PC-9 (cell line): ENCODE data around the gene LIN54. TPM values are rescaled to one million over a fixed set of nuclear protein-coding genes. Genes with fewer than 3 reads are reported as not detected.

Source experiments
- BruUV-seq: library from RNA; stranded (reverse); fragments of 400-500 nt; replicated peaks from 2 replicates; lab custom pipeline; 2021; lab: Mats Ljungman, UMichigan
- CTCF ChIA-PET: fragments of 300-600 bp; sonication (Branson Sonifier 250); formaldehyde crosslinking; loops from one replicate; lab custom pipeline; 2022; ENCODE audit warnings: antibody characterized with exemption; lab: Charles Lee
- POLR2A ChIA-PET: fragments of 300-600 bp; sonication (Branson Sonifier 250); formaldehyde crosslinking; loops from one replicate; lab custom pipeline; 2022; ENCODE audit warnings: antibody characterized with exemption; ENCODE audit not compliant: unreplicated experiment; lab: Charles Lee
- DNase-seq, 2 experiments: peaks; one replicate each; pipeline versions ENCODE4 v3.0.0 to v3.0.0-alpha.2; 2015 to 2022; ENCODE audit warnings: mixed read lengths in 1 of 2
- H2AFZ ChIP-seq: fragments of 200-600 bp; sonication (generic); 2 replicates; pipeline ENCODE4 v1.8.1; 2017; ENCODE audit warnings: antibody characterized with exemption
- H3F3A ChIP-seq: fragments of 200-600 bp; sonication (generic); 2 replicates; pipeline ENCODE4 v1.8.1; 2017; ENCODE audit warnings: antibody characterized with exemption, mild to moderate bottlenecking, low read depth; ENCODE audit not compliant: insufficient read depth
- H3K27ac ChIP-seq: fragments of 200-600 bp; sonication (generic); 2 replicates; pipeline ENCODE4 v1.6.1; 2016; ENCODE audit warnings: mixed run types
- H3K27me3 ChIP-seq: fragments of 200-600 bp; sonication (generic); 2 replicates; pipeline ENCODE4 v1.6.1; 2016; ENCODE audit warnings: low read depth, mixed run types; ENCODE audit not compliant: insufficient read depth
- H3K36me3 ChIP-seq: fragments of 200-600 bp; sonication (generic); 2 replicates; pipeline ENCODE4 v1.6.1; 2016; ENCODE audit warnings: low read depth, mixed run types
- H3K4me1 ChIP-seq: fragments of 200-600 bp; sonication (generic); replicated peaks from 2 replicates; pipeline ENCODE4 v1.6.1; 2016; ENCODE audit warnings: mixed run types; ENCODE audit not compliant: insufficient read depth
- H3K4me2 ChIP-seq: fragments of 200-600 bp; sonication (generic); 2 replicates; pipeline ENCODE4 v1.6.1; 2017; ENCODE audit warnings: mixed run types
- H3K4me3 ChIP-seq: fragments of 200-600 bp; sonication (generic); 2 replicates; pipeline ENCODE4 v1.6.1; 2016; ENCODE audit warnings: mixed run types
- H3K79me2 ChIP-seq: fragments of 200-600 bp; sonication (generic); 2 replicates; pipeline ENCODE4 v1.6.1; 2017; ENCODE audit warnings: low read depth, mixed run types
- H3K9me2 ChIP-seq: fragments of 200-600 bp; sonication (generic); 2 replicates; pipeline ENCODE4 v1.8.1; 2017; ENCODE audit warnings: mild to moderate bottlenecking; ENCODE audit not compliant: insufficient read depth
- H3K9me3 ChIP-seq: fragments of 200-600 bp; sonication (generic); 2 replicates; pipeline ENCODE4 v1.8.1; 2016; ENCODE audit warnings: low read depth; ENCODE audit not compliant: insufficient read depth
- H4K20me1 ChIP-seq: fragments of 200-600 bp; sonication (generic); 2 replicates; pipeline ENCODE4 v1.8.1; 2017; ENCODE audit not compliant: insufficient read depth
- CTCF ChIP-seq: fragments of 200-600 bp; sonication (generic); conservative IDR thresholded peaks from 2 replicates; pipeline ENCODE4 v1.6.1; 2017; ENCODE audit warnings: mixed run types, antibody characterized with exemption, mild to moderate bottlenecking, moderate library complexity
- EZH2 ChIP-seq: fragments of 200-600 bp; sonication (generic); IDR thresholded peaks from 2 replicates; pipeline ENCODE4 v1.8.0; 2017; ENCODE audit warnings: antibody characterized with exemption, low read depth
- intact Hi-C: fragments of 100-400 bp; cut with micrococcal nuclease; formaldehyde crosslinking; loops from one replicate; pipeline ENCODE4 v1.10.0; 2022; ENCODE audit not compliant: unreplicated experiment
- total RNA-seq: library from RNA; stranded (reverse); gene quantifications from 2 replicates; pipeline ENCODE4 v1.2.3, GENCODE V29; 2021

Gene LIN54
- total RNA-seq, 1 experiment from 2014 or later: 13.1 TPM

GRCh38 chr4:82981138-82981537 lies 29.5 kb downstream of the LIN54 start:
- no peak overlapping the region for H2AFZ ChIP-seq
- no peak overlapping the region for H3K4me3 ChIP-seq
- POLR2A ChIA-PET: no interaction called here
- no peaks in the 10 kb centered on the region for H3K27me3 ChIP-seq
- no peak overlapping the region for H3K4me2 ChIP-seq
- BruUV-seq: no TSS peak
- CTCF ChIA-PET: no interaction called here
- no peaks in the 10 kb centered on the region for H3K9me3 ChIP-seq
- no peak overlapping the region for H3K27ac ChIP-seq
- no peaks in the 10 kb centered on the region for H3K36me3 ChIP-seq
- H3K4me1 ChIP-seq: no peaks in the 10 kb centered on the region
- H3K79me2 ChIP-seq: 0 out of 2 replicates have a peak, but pooled peaks cover 5% of the 10 kb centered on the region
- DNase-seq: no peak
- H4K20me1 ChIP-seq: no peaks in the 10 kb centered on the region
- H3F3A ChIP-seq: no peaks in the 10 kb centered on the region
- intact Hi-C loops: no loop called here
- no peaks in the 10 kb centered on the region for H3K9me2 ChIP-seq
- TF ChIP-seq EZH2 (no peak), CTCF (no peak)

- Histone ChIP-seq H3F3A (no peaks in the 10 kb centered on the region), H3K4me2 (no peak overlapping the region), H3K27ac (no peak overlapping the region), H3K36me3 (no peaks in the 10 kb centered on the region), H3K79me2 (no peaks in the 10 kb centered on the region), H3K9me3 (no peaks in the 10 kb centered on the region), H2AFZ (no peak overlapping the region), H3K9me2 (no peaks in the 10 kb centered on the region), H3K4me1 (no peaks in the 10 kb centered on the region), H3K27me3 (no peaks in the 10 kb centered on the region), H3K4me3 (no peak overlapping the region), H4K20me1 (no peaks in the 10 kb centered on the region)
- TF ChIP-seq CTCF: no peak
- no peak for TF ChIP-seq EZH2
- no peak for DNase-seq
- intact Hi-C loops: no loop called here
- BruUV-seq: no TSS peak
- ChIA-PET CTCF (interaction anchor here (0.6 kb wide), 2 partner anchors 77 to 486 kb away, joined by 3 to 4 read pairs; no protein-coding TSS in a partner anchor), POLR2A (no interaction called here)
These were observed 34.8 kb downstream of the LIN54 start for GRCh38 chr4:82975792-82976191.

- H3K27ac ChIP-seq: no peak overlapping the region
- DNase-seq: no peak
- ChIA-PET POLR2A (no interaction called here), CTCF (no interaction called here)
- 0 out of 2 replicates have a peak, but pooled peaks cover 6% of the 10 kb centered on the region for H3K36me3 ChIP-seq
- H3K9me3 ChIP-seq: no peaks in the 10 kb centered on the region
- no peak overlapping the region for H2AFZ ChIP-seq
- TF ChIP-seq CTCF (no peak), EZH2 (no peak)
- no peaks in the 10 kb centered on the region for H3K79me2 ChIP-seq
- intact Hi-C loops: no loop called here
- no peaks in the 10 kb centered on the region for H3K4me1 ChIP-seq
- H3K4me3 ChIP-seq: no peak overlapping the region
- no peaks in the 10 kb centered on the region for H3F3A ChIP-seq
- no peaks in the 10 kb centered on the region for H3K27me3 ChIP-seq
- H3K4me2 ChIP-seq: no peak overlapping the region
- BruUV-seq: no TSS peak
- H4K20me1 ChIP-seq: no peaks in the 10 kb centered on the region
- no peaks in the 10 kb centered on the region for H3K9me2 ChIP-seq
These were observed 41.2 kb downstream of the LIN54 start for GRCh38 chr4:82969414-82969813.
